K562 (cell line): ENCODE data around the gene SERPINF2. TPM values are rescaled to one million over a fixed set of nuclear protein-coding genes. Genes with fewer than 3 reads are reported as not detected.

ENCODE experiments used
- BHLHE40 ChIP-seq: IDR thresholded peaks from 2 replicates; pipeline ENCODE4 v1.6.1; 2011; ENCODE audit warnings: low read length, improper control_type of control experiment
- ELK3 ChIP-seq: fragments of 450-650 bp; formaldehyde crosslinking; IDR thresholded peaks from 2 replicates; pipeline ENCODE4 v1.4.0; 2020; ENCODE audit warnings: mild to moderate bottlenecking
- ETV1 ChIP-seq: fragments of 450-650 bp; conservative IDR thresholded peaks from 2 replicates; pipeline ENCODE4 v1.6.1; 2016; ENCODE audit warnings: missing genetic modification characterization, control low read depth, low read depth, missing compliant biosample characterization
- ETV5 ChIP-seq: sonication (generic); formaldehyde crosslinking; IDR thresholded peaks from 2 replicates; pipeline ENCODE4 v1.4.0; 2020; ENCODE audit warnings: low read depth, mild to moderate bottlenecking, missing genetic modification reagents
- GABPA ChIP-seq: fragments of 200-800 bp; sonication (Bioruptor generic); conservative IDR thresholded peaks from 2 replicates; pipeline ENCODE4 v1.6.1; 2016; ENCODE audit warnings: low read depth, missing genetic modification characterization, missing compliant biosample characterization
- HCFC1 ChIP-seq: IDR thresholded peaks from 2 replicates; pipeline ENCODE4 v1.6.1; 2012; ENCODE audit warnings: low read depth, low read length, improper control_type of control experiment
- HDAC2 ChIP-seq: fragments of 450-650 bp; IDR thresholded peaks from 2 replicates; pipeline ENCODE4 v1.6.1; 2016; ENCODE audit warnings: mild to moderate bottlenecking
- ILK ChIP-seq: fragments of 450-650 bp; IDR thresholded peaks from 2 replicates; pipeline ENCODE4 v1.6.1; 2016; ENCODE audit warnings: missing genetic modification characterization, low read depth, mild to moderate bottlenecking, missing compliant biosample characterization, moderate library complexity, borderline replicate concordance
- KDM1A ChIP-seq, 2 experiments: fragments of 450-650 bp; IDR thresholded peaks; 2 replicates each; pipeline ENCODE4 v1.6.1; 2016; ENCODE audit warnings: mild to moderate bottlenecking in 2 of 2
- MITF ChIP-seq: IDR thresholded peaks from 2 replicates; pipeline ENCODE4 v1.6.1; 2014; ENCODE audit warnings: antibody characterized with exemption
- NR2C1 ChIP-seq, 2 experiments: fragments of 450-650 bp; IDR thresholded peaks; 2 replicates each; pipeline ENCODE4 v1.6.1; 2017; ENCODE audit warnings: mild to moderate bottlenecking in 2 of 2, antibody characterized with exemption in 1 of 2, inconsistent platforms in 1 of 2, missing compliant biosample characterization in 1 of 2, missing genetic modification characterization in 1 of 2
- NR4A1 ChIP-seq, 2 experiments: fragments of 250-450 bp in 1 of 2; fragments of 450-650 bp in 1 of 2; sonication (Bioruptor Pico) in 1 of 2; IDR thresholded peaks; 2 replicates each; pipeline versions ENCODE4 v1.4.0 to v1.6.1; 2016 to 2020; ENCODE audit warnings: mild to moderate bottlenecking in 2 of 2, missing compliant biosample characterization in 1 of 2, missing genetic modification characterization in 1 of 2, moderate library complexity in 1 of 2
- POLR2A ChIP-seq: fragments of 450-650 bp; conservative IDR thresholded peaks from 2 replicates; pipeline ENCODE4 v1.6.1; 2016
- RBM25 ChIP-seq: fragments of 200-400 bp; formaldehyde crosslinking; IDR thresholded peaks from 2 replicates; pipeline ENCODE4 v1.6.1; 2018; ENCODE audit warnings: low read length, low read depth, moderate library complexity; ENCODE audit not compliant: severe bottlenecking
- SREBF1 ChIP-seq: fragments of 150-350 bp; IDR thresholded peaks from 2 replicates; pipeline ENCODE4 v1.6.1; 2014; ENCODE audit warnings: antibody characterized with exemption, low read depth, low read length, borderline replicate concordance
- ZNF263 ChIP-seq: sonication (generic); formaldehyde crosslinking; IDR thresholded peaks from 2 replicates; pipeline ENCODE4 v1.8.0; 2022; ENCODE audit warnings: mild to moderate bottlenecking, missing genetic modification reagents, borderline replicate concordance
- ZNF75A ChIP-seq: fragments of 450-650 bp; formaldehyde crosslinking; IDR thresholded peaks from 2 replicates; pipeline ENCODE4 v1.4.0; 2020; ENCODE audit warnings: mild to moderate bottlenecking
- polyA plus RNA-seq, 8 experiments: library from polyadenylated mRNA; depleted of rRNA in 4 of 8; stranded (reverse) in 5 of 8; unstranded in 3 of 8; fragments of >200 nt; fragmentation: Nextera tagmentation in 2 of 8; fragmentation: Illumina TruSeq in 1 of 8; extraction: Ambion mirVana in 2 of 8; extraction: Trizol in 1 of 8; gene quantifications; 2 replicates each; pipeline versions ENCODE4 v1.2.1 to v1.2.3, GENCODE V29; 2011 to 2014; ENCODE audit warnings: inconsistent platforms in 1 of 8, missing spikeins in 1 of 8
- total RNA-seq, 7 experiments: library from RNA; depleted of rRNA in 6 of 7; stranded (reverse); fragments of >200 nt in 6 of 7; fragmentation: Illumina TruSeq in 2 of 7; extraction: Trizol in 2 of 7; gene quantifications; 2 replicates each; pipeline versions ENCODE4 v1.2.1 to v1.2.3, GENCODE V29; 2011 to 2021; ENCODE audit warnings: low replicate concordance in 1 of 7

SERPINF2 gene
- total and polyA plus RNA-seq, 9 of the 15 experiments (the other 6 are each of a cell fraction or from before 2014, with no cell fraction given), result 0.22 TPM; not detected in 8

- TF ChIP-seq MITF, result peak; percentile 25; the same call in 1 of the 2 replicates
- TF ChIP-seq NR2C1 (IDR thresholded peaks at IDR 0.05), result peak; percentile 82
- peak; percentile 84 for TF ChIP-seq NR2C1 (tag; IDR thresholded peaks at IDR 0.05)
- peak; percentile 34; the same call in 1 of the 2 replicates for TF ChIP-seq ZNF263 (CRISPR knock-in tag)
- TF ChIP-seq HCFC1, result peak; percentile 39; the same call in 1 of the 2 replicates
- TF ChIP-seq BHLHE40, result peak; percentile 90
- no peak for TF ChIP-seq SREBF1
- TF ChIP-seq ETV5 (CRISPR knock-in tag), result 0 out of 2 replicates have a peak, but pooled peaks have one; percentile 58
- no peak for TF ChIP-seq ZNF75A (CRISPR knock-in tag)
- no peak for TF ChIP-seq NR4A1 (CRISPR knock-in tag; IDR thresholded peaks at IDR 0.05)
- TF ChIP-seq NR4A1 (tag; IDR thresholded peaks at IDR 0.05), result 0 out of 2 replicates have a peak, but pooled peaks have one; percentile 9
- TF ChIP-seq POLR2A, result peak; percentile 57
- no peak for TF ChIP-seq ELK3 (CRISPR knock-in tag)
- peak; percentile 87 for TF ChIP-seq KDM1A (IDR thresholded peaks at IDR 0.05)
- 0 out of 2 replicates have a peak, but pooled peaks have one; percentile 35 for TF ChIP-seq GABPA (tag)
- peak; percentile 85 for TF ChIP-seq ETV1 (tag)
- TF ChIP-seq ILK (tag), result no peak
- peak; percentile 69 for TF ChIP-seq RBM25
- peak; percentile 39; the same call in 1 of the 2 replicates for TF ChIP-seq HDAC2
Measured at GRCh38 chr17:1716912-1717695, 25.6 kb upstream of the SERPINF2 start (continued).
